Fibroblast of lung (primary cell): ENCODE data around the gene TTC17.

Source experiments
- EZH2 ChIP-seq: IDR thresholded peaks from 2 replicates; pipeline ENCODE4 v1.5.1; 2012; ENCODE audit warnings: low read length, control low read depth, mild to moderate bottlenecking; ENCODE audit errors: missing control alignments
- TF ChIP-seq, protein P1 (sequence below), 2 donors: IDR thresholded peaks in 1 of 2; conservative IDR thresholded peaks in 1 of 2; 1 replicate in 1 of 2; 2 replicates in 1 of 2; pipeline ENCODE4 v1.5.1; 2011 to 2012; ENCODE audit warnings: low read length in 2 of 2, control low read depth in 1 of 2, inconsistent platforms in 1 of 2, low read depth in 1 of 2, mild to moderate bottlenecking in 1 of 2

DNA sequence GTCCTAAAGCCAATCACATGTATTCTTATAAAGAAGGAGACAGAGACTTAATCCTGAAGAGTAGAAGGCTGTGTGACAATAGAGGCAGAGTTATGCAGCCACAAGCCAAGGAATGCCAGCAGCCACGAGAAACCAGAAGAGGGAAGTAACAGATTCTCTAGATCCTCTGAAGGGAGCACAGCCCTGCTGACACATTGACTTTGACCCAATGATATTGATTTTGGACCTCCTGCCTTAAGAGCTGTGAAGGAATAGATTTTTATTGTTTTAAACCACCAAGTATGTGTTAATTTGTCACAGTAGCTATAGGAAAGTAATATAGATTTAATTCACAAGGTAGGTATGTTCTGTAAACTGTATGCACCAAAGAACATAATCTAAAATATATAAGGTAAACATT is 103.6 kb downstream of the TTC17 start:
- TF ChIP-seq, protein P1, sequence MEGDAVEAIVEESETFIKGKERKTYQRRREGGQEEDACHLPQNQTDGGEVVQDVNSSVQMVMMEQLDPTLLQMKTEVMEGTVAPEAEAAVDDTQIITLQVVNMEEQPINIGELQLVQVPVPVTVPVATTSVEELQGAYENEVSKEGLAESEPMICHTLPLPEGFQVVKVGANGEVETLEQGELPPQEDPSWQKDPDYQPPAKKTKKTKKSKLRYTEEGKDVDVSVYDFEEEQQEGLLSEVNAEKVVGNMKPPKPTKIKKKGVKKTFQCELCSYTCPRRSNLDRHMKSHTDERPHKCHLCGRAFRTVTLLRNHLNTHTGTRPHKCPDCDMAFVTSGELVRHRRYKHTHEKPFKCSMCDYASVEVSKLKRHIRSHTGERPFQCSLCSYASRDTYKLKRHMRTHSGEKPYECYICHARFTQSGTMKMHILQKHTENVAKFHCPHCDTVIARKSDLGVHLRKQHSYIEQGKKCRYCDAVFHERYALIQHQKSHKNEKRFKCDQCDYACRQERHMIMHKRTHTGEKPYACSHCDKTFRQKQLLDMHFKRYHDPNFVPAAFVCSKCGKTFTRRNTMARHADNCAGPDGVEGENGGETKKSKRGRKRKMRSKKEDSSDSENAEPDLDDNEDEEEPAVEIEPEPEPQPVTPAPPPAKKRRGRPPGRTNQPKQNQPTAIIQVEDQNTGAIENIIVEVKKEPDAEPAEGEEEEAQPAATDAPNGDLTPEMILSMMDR (conservative IDR thresholded peaks at IDR 0.05 in 1 of 2, IDR thresholded peaks at IDR 0.05 in 1 of 2; ENCODE audit: low read depth in 1 of 2, low read length in 2 of 2): no peak
- TF ChIP-seq EZH2: no peak
